H1 (cell line): Measurements from ENCODE around the gene TNP1. TPM values are rescaled to one million over a fixed set of nuclear protein-coding genes. Genes with fewer than 3 reads are reported as not detected.

Source experiments
- GABPA ChIP-seq: IDR thresholded peaks from 2 replicates; pipeline ENCODE4 v1.6.1; 2011; ENCODE audit warnings: mild to moderate bottlenecking, low read length, moderate library complexity, borderline replicate concordance; ENCODE audit not compliant: insufficient read depth
- SIN3A ChIP-seq, 2 experiments: IDR thresholded peaks in 1 of 2; conservative IDR thresholded peaks in 1 of 2; 2 replicates each; pipeline ENCODE4 v1.6.1; 2011 to 2012; ENCODE audit warnings: low read length in 2 of 2, improper control_type of control experiment in 1 of 2, low read depth in 1 of 2, mild to moderate bottlenecking in 1 of 2
- polyA plus RNA-seq, 7 experiments: library from polyadenylated mRNA; depleted of rRNA in 3 of 7; stranded (reverse) in 5 of 7; unstranded in 2 of 7; fragments of >200 nt in 5 of 7; fragments of 200-250 nt in 2 of 7; gene quantifications; 1 replicate in 5 of 7; 2 replicates in 1 of 7; 4 replicates in 1 of 7; pipeline versions ENCODE4 v1.2.1 to v1.2.3, GENCODE V29; 2011 to 2013; ENCODE audit warnings: missing spikeins in 2 of 7, mixed read lengths in 2 of 7
- total RNA-seq: library from RNA; stranded (reverse); fragmentation: NEBNext Ultra II Directional; extraction: Animal tissue kit (Norgen Biotek cat#: 25700); gene quantifications from 2 replicates; pipeline ENCODE4 v1.2.1, GENCODE V29; 2021

The TNP1 gene
- total and polyA plus RNA-seq, 2 of the 8 experiments (the other 6 are each of a cell fraction or from before 2014, with no cell fraction given): not detected

DNA sequence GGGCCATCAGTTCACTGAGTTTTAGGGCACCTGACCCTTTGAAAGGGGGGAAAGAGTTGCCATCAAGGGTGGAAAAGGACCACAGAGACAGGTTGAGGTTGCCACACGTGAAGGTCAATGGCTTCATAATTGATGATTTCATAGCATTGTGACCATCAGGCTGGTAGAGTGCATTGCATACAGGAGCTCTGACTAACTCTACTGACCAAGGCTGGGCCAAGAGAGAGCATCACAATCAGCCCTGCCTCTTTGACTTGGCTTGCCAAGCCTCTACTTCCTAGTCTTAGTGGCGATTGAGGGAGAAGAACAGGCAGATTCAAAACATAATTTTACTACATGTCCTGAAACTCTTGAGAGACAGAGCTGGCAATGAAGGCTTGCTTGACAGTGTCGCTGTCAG is 5.8 kb upstream of the TNP1 start (continued):
- TF ChIP-seq GABPA: no peak
- no peak for TF ChIP-seq SIN3A (conservative IDR thresholded peaks at IDR 0.05 in 1 of 2, IDR thresholded peaks at IDR 0.05 in 1 of 2; ENCODE audit: low read depth in 1 of 2, low read length in 2 of 2)
